GM10248 (cell line): ENCODE results near the gene YPEL5.

ENCODE experiments used
- CTCF ChIA-PET: fragments of 300-600 bp; sonication (Branson Sonifier 250); formaldehyde crosslinking; extraction: SDS; loops from one replicate; lab custom pipeline; 2021; ENCODE audit warnings: antibody characterized with exemption; lab: Yijun Ruan, JAX
- POLR2A ChIA-PET: fragments of 350-650 bp; sonication (Branson Sonifier 250); formaldehyde crosslinking; extraction: SDS; loops from one replicate; lab custom pipeline; 2020; ENCODE audit warnings: antibody characterized with exemption; lab: Yijun Ruan, JAX
- DNase-seq: peaks from one replicate; pipeline ENCODE4 v3.0.0; 2012; ENCODE audit errors: extremely low spot score
- CTCF ChIP-seq: IDR thresholded peaks from 2 replicates; pipeline ENCODE4 v1.5.1; 2012; ENCODE audit warnings: mild to moderate bottlenecking, low read depth; ENCODE audit errors: extremely low read depth, missing control alignments, control extremely low read depth

Gene YPEL5

GRCh38 chr2:30193104-30193681 lies 46.4 kb downstream of the YPEL5 start:
- no peak for DNase-seq
- no peak for TF ChIP-seq CTCF
- POLR2A ChIA-PET: no interaction called here
- CTCF ChIA-PET: interaction anchor here (1.8 to 2.3 kb wide), 2 partner anchors 28 kb away, joined by 8 to 10 read pairs; no protein-coding TSS in a partner anchor

GRCh38 chr2:30194421-30194820 lies 47.6 kb downstream of the YPEL5 start:
- no peak for TF ChIP-seq CTCF
- ChIA-PET CTCF (interaction anchor here (1.6 to 1.8 kb wide), 2 partner anchors 29 to 517 kb away, joined by 3 to 8 read pairs; no protein-coding TSS in a partner anchor), POLR2A (no interaction called here)
- no peak for DNase-seq

GRCh38 chr2:30195016-30195415 lies 48.2 kb downstream of the YPEL5 start:
- ChIA-PET POLR2A (no interaction called here), CTCF (interaction anchor here (1.6 to 1.8 kb wide), 2 partner anchors 30 to 517 kb away, joined by 3 to 8 read pairs; no protein-coding TSS in a partner anchor)
- no peak for DNase-seq

GRCh38 chr2:30197570-30198192 lies 50.9 kb downstream of the YPEL5 start:
- ChIA-PET CTCF (interaction anchor here (0.9 to 2.1 kb wide), 3 partner anchors 9 to 514 kb away, joined by 3 to 8 read pairs (median 3); no protein-coding TSS in a partner anchor), POLR2A (interaction anchor here (0.5 kb wide), 1 partner anchor 106 kb away, joined by 4 read pairs; no protein-coding TSS in a partner anchor)
- no peak for TF ChIP-seq CTCF
- DNase-seq: no peak

More at GRCh38 chr2:30195016-30195415, 48.2 kb downstream of the YPEL5 start:
- TF ChIP-seq CTCF: no peak

- POLR2A ChIA-PET: interaction anchor here (0.5 kb wide), 2 partner anchors 25 to 29 kb away, joined by 3 to 4 read pairs; partner anchors contain the start of gene LBH
Observed at GRCh38 chr2:30201990-30202389, 55.2 kb downstream of the YPEL5 start.

More at GRCh38 chr2:30201990-30202389, 55.2 kb downstream of the YPEL5 start:
- TF ChIP-seq CTCF: no peak
- no peak for DNase-seq
- CTCF ChIA-PET: interaction anchor here (0.8 to 1.5 kb wide), 3 partner anchors 37 to 510 kb away, joined by 3 to 4 read pairs (median 4); no protein-coding TSS in a partner anchor
